GM19238 (cell line): ENCODE results near the gene TMEM97.
"Not testable (repeated sequence)": the region's sequence is repeated elsewhere in the genome, so short reads cannot be mapped to it uniquely, and the experiment has no call there.

Experiments
- DNase-seq: peaks from one replicate; pipeline ENCODE4 v3.0.0; 2011; ENCODE audit warnings: low spot score; ENCODE audit not compliant: insufficient read length

TMEM97 gene

DNA sequence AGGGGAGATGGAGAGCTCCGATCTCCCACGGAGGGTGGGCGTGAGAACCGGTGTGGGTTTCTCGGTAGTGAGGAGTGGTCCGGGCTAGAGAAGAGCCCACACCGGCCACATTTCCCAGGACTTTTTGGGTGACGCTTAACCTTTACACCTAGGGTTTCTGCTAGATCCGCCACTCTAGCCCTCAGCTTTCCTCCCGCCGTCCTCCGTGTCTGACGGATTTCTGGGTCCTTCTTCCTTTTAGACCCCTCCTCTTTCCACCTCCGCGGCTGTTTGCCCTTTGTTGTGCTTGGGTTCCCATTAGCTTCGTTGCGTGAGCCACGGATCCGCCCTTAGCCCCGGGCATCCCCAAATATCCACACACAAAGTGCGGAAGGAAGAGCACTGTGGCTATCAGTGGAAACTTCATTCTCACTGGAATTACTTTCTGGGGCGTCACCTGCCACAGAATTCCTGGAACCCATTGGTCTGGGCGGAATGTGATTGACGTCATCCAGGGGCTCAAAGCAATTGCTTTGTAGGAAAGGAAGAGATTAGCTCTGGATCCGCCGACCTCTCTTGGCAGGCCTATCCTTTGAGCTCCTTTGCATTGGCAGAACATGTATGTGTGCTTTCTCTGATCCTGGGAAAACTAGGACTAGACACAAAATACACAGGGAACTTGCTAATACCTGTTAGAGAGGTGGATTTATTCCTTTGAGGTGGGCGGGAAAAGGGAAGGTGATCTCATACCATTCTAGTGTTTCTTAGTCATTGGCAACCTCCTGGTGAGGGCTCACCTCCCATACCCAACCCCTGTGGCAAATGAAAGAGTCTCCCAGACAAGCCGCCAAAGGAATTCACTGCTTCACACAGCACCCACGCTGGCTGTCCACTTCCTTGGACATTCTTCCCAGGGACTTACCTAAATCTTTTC lies 17.2 kb downstream of the TMEM97 start:
- DNase-seq: no peak

DNA sequence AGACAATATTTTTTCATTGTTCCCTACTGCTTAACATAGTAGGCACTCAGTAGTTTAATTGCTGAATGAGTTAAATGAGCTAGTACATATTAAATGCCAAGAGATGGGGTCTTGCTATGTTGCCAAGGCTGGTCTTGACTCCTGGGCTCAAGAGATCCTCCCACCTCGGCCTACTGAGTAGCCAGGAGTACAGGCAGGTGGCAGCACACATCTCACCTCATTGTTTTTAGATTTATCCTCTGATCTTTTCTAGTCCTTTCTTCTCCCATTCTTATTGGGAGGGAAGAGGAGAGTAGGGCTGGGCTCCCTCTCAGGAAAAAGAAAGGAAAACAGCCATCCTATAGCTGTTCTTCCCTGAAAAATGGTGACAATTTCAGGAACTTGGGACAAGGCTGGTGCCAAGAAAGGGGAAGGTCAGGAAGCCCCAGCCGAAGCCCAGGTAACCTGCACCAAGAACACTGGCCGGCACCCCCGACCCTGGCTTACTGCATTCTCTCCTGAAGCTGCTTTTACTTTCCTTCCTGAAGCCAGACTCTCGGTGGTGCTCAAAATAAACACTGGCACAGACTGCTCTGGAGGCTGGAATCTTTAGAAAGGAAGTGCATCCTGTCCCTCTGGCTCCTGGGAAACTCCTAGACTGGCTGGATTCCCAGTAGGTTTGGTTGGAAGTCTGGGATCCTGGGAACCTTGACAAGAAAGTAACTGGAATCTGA lies 19.2 kb downstream of the TMEM97 start:
- DNase-seq: no peak

DNA sequence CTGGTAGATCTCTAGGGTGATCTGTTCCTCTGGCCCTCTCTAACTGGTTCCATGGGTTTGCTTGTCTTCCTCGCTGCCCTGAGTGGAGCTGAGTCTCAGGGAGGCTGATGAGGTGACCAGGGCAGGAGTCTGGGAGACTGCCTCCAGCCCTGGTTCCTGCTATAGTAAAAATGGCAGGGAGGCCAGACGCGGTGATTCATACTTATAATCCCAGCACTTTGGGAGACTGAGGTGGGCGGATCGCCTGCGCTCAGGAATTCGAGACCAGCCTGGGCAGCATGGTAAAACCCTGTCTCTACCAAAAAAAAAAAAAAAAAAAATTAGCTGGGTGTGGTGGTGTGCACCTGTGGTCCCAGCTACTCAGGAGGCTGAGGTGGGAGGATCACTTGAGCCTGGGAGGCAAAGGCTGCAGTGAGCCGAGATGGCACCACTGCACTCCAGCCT lies 19.8 kb downstream of the TMEM97 start:
- DNase-seq: not testable (repeated sequence)

- no peak for DNase-seq
Measured at GRCh38 chr17:28339431-28339830, 20.4 kb downstream of the TMEM97 start.

DNA sequence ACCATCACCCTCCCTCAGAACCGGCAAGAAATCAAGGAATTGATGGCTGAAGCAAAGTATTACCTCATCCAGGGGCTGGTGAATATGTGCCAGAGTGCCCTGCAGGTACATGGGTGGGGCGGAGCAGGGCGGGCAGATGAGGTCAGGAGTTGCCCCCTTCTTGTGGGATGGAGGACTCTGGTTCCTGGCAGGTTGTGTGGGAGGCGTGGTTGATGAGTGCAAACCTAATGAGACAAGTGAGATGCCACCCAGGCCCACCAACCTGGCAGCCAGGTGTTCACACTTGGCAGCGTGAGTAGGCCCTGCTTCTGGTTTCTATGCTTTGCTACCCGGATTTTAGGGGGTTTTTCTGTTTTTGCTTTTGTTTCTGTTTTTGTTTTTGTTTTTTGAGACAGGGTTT lies 21.4 kb downstream of the TMEM97 start:
- no peak for DNase-seq

DNA sequence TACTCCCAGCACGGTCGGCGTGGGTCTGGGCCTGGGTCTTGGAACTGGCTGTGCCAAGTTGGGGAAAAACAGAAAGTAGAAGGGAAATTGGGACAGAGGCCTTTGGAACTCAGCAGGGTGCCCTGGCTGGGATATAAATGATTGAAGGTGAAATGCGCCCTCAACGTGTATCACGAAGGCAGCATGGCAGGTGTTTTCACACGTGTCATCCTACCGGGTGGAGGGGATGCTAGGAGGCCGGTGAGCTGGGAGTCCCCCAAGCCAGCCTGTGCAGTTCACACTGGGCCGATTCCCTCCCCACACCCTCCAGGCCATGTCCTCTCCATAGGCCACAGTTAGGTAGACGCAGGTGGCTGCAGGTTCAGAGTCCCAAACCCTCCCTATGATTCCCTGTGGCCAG lies 22.5 kb downstream of the TMEM97 start:
- no peak for DNase-seq

GRCh38 chr17:28342313-28342712 lies 23.3 kb downstream of the TMEM97 start:
- DNase-seq: no peak

DNA sequence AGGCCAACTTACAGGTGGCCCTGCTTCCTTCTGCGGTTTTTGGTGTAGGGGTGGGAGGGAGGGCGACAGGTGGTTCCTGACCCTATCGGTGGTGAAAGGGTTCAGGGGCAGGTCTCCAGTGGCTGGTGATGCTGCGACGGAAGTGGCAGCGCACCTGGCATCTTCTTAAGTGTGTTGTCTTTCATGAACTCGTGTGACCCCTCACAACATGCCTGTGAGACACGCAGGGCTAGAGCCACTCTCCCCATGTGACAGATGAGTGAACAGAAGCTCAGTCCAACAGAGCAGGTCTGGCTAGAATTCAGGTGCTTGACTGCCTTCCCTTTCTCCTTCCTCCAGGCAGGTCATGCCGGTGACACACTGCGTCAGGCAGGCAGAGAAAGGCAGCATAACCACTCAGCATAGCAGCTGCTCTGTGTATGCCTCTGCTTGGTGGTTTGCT lies 24.5 kb downstream of the TMEM97 start:
- no peak for DNase-seq

- DNase-seq: no peak
Measured at GRCh38 chr17:28344011-28344410, 25.0 kb downstream of the TMEM97 start.

- DNase-seq: no peak
Measured at GRCh38 chr17:28344435-28344901, 25.5 kb downstream of the TMEM97 start.

DNA sequence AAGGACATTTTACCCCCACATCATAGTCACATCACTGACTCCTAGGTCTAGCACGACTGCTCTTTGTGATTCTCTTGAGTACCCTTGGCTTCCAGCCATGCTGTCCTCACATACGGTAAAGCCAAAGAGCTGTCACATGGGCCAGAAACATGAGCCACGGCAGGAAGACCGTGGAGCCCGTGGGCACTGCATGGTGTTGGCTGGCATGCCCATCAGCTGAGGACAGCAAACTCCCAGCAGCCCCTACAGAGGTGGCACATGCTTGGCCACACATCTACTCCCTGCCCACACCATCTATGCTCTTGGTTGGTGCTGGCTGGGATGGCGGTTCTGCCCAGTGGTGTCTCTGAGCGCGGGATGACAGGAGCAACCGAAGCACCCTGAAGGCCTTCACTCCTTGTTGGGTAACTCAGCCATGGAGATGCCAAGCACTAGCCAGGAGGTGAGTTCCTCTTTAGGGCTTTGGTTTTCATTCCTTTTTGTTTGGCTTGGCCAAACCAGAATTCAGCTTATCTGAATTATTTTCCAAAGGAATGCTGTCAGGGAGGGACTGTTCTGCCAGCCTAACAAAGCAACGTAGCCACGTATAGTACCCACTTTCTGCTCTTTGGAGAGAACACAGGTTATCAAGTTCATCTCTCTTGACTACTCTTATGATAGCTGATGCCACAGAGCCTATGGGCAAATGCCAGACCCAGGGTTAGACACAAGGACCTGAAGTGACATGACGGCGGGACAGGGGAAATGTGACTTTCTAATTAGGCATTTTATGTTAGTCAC lies 26.6 kb downstream of the TMEM97 start:
- no peak for DNase-seq

- no peak for DNase-seq
Measured at GRCh38 chr17:28346199-28346580, 27.2 kb downstream of the TMEM97 start.

DNA sequence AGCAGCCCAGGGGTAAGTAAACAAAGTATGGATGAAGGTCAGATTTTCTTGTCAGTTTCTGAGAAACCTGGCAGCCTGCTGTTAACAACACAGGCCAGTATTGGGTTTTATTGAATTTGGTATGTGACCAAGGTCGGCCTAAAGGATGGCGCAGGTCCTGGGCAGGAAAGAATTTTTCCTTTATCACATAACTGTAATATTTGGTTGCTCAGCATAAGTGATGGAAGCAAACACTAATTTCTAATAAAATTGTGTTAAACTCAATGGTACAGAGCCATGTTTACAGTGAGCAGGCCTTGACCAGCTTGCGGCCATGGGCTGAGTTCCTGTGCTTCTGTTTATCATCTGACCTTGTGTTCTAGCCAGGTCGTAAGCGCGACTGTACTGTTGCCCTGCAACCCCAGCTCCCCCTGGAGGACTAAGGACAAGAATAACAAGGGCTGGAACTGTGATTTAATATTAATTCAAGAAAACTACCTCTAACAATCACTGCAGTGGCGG lies 27.8 kb downstream of the TMEM97 start:
- DNase-seq: no peak

GRCh38 chr17:28347261-28347891 lies 28.4 kb downstream of the TMEM97 start:
- no peak for DNase-seq

- no peak for DNase-seq
Measured at GRCh38 chr17:28348979-28349378, 30.0 kb downstream of the TMEM97 start.

DNA sequence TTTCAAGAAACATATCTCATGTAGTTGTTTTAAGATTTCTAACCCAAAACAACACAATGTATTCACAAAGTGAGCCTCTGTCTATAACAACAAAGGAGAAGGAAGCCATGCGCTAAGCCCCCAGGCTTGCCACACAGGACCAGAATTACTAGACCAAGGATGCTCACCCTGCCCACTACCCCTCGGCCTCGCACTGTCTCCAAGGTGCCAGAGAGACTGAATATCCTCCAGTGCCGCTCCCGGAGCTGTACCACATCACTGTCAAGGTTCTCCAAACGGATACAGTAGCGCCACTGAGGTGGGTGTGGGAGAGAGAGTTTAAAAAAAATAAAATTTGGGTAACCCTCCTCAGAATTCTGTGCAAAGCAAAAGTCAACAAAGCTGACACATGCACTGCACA lies 31.3 kb downstream of the TMEM97 start:
- no peak for DNase-seq

DNA sequence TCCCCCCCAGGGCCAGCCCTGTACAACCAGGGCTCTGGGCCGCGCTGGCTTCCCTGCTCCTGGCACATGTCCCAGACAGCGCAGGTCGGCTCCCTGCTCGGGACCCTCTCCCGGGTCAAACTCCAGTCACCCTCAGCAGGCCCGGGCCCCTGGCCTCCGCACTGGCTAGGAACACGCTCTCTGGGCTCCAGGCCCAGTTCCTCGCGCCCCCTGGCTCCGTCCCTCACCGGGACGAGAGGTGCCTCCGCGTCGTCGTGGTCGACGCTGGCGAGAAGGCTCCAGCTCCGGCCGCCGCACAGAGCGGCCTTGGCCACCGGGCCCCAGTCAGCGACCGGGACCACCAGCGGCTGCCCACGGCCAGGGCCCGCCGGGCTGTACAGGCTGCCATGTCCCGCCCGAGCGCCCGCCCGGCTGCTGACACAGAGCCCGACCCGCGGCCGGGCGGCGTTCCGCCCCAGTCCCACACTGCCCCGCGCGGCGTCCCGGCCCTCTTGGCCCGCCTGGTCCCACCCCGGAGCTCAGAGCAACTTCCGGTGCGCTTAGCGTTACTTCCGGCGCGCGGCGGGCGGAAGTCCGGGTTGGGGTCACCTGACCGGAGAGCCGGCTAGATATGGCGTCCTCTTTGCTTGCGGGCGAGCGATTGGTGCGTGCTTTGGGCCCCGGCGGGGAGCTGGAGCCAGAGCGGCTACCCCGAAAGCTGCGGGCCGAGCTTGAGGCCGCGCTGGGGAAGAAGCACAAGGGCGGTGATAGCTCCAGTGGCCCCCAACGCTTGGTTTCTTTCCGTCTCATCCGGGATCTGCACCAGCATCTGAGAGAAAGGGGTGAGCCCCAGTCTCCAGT lies 38.3 kb downstream of the TMEM97 start, which contains the start of gene POLDIP2:
POLDIP2 (minus strand) TSS at position 467 of the 840 bp plus-strand sequence; CDS start at position 388, 79 bp downstream.
- peak; percentile 96 for DNase-seq

DNA sequence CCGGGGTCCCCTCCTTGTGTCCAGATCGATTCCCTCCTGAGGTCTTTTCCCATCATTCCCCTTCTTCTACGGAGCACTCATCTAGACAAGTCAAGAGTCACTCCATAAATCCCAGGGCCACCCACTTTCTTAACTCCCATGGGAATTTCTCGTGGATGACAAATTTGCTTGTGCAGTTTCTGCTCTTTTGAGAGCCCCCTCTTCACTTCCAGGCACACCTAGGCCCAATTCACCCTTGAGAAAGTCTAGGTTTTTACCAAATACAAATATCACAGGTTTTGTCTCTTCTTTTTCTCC lies 38.8 kb downstream of the TMEM97 start:
- no peak for DNase-seq

DNA sequence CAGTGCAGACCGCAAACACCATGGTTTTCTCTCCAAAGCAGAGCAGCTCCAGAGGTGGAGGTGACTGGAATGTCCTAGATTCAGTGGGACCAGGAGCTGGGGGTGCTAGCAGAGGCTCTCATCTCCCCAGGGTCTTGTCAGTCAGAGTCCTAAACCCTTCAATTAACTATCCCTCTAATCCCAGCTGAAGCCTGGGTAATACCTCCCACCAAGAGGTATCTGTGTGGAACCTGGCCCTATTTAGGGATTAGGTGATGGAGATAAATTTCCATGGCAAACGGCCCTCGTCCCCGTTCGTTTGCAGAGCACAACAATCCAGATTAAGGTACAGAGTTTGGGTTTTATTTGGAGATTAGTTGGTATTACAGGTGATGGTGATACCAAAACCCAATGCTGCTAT lies 44.2 kb downstream of the TMEM97 start:
- no peak for DNase-seq
